Right cardiac atrium (tissue), 5 donors: ENCODE results near the gene SEMA3B. TPM values are rescaled to one million over a fixed set of nuclear protein-coding genes. Genes with fewer than 3 reads are reported as not detected.
A peak's percentile ranks its signal among the peaks of the same experiment; 100 is the strongest.

Source experiments
- ATAC-seq, 2 donors: fragments of 200-7000 bp; cut with Tn5 transposase; one replicate each; pipeline versions ENCODE4 v1.8.0 to v1.9.1; 2020; ENCODE audit warnings: moderate library complexity in 2 of 2, mild to moderate bottlenecking in 1 of 2
- DNase-seq, 3 donors: peaks; one replicate each; pipeline ENCODE4 v3.0.0-alpha.2; 2020
- H3K27ac ChIP-seq: one replicate; pipeline ENCODE4 v1.5.1; 2013; ENCODE audit warnings: mild to moderate bottlenecking, low read length, control low read depth, moderate library complexity
- H3K27me3 ChIP-seq: one replicate; pipeline ENCODE4 v1.6.1; 2013; ENCODE audit not compliant: control insufficient read depth, insufficient read depth
- H3K4me1 ChIP-seq: one replicate; pipeline ENCODE4 v1.6.1; 2013; ENCODE audit warnings: low read length; ENCODE audit not compliant: control insufficient read depth, insufficient read depth
- H3K4me3 ChIP-seq: one replicate; pipeline ENCODE4 v1.5.1; 2013; ENCODE audit warnings: low read length, control low read depth
- H3K9me3 ChIP-seq: one replicate; pipeline ENCODE4 v1.6.1; 2013; ENCODE audit warnings: low read length; ENCODE audit not compliant: control insufficient read depth
- WGBS: extraction: QIAGEN DNeasy Blood & Tissue Kit; methylation state at CpG from one replicate; pipeline ENCODE4 v1.1.7; 2013; 5-methylcytosine and 5-hydroxymethylcytosine counted together
- intact Hi-C, 4 donors: fragments of 100-400 bp; cut with DNase I; formaldehyde crosslinking; loops; one replicate each; pipeline versions ENCODE4 v1.11.0 to v1.14.0; 2022 to 2023
- polyA plus RNA-seq: library from polyadenylated mRNA; stranded (reverse); fragments of 200-250 nt; gene quantifications from one replicate; pipeline ENCODE4 v1.2.3, GENCODE V29; 2013
- total RNA-seq, 4 donors: library from RNA; stranded (reverse); fragmentation: NEBNext Ultra II Directional; extraction: Animal tissue kit (Norgen Biotek cat#: 25700); gene quantifications; one replicate each; pipeline ENCODE4 v1.2.1, GENCODE V29; 2021
- donor health status: healthy with polysubstance abuse.
- donor health status: DM: no; HTN: yes; CAD: no.
- donor health status: DM: no; HTN: no; CAD: no.
- donor health status: DM: no; HTN: yes; CAD: no; lungs with severe emphysema.
- donor health status: DM: yes; HTN: yes; CAD: no.

The SEMA3B gene
- total and polyA plus RNA-seq, 5 donors, result 19.2 to 35.7 (median 33.0) TPM

DNA sequence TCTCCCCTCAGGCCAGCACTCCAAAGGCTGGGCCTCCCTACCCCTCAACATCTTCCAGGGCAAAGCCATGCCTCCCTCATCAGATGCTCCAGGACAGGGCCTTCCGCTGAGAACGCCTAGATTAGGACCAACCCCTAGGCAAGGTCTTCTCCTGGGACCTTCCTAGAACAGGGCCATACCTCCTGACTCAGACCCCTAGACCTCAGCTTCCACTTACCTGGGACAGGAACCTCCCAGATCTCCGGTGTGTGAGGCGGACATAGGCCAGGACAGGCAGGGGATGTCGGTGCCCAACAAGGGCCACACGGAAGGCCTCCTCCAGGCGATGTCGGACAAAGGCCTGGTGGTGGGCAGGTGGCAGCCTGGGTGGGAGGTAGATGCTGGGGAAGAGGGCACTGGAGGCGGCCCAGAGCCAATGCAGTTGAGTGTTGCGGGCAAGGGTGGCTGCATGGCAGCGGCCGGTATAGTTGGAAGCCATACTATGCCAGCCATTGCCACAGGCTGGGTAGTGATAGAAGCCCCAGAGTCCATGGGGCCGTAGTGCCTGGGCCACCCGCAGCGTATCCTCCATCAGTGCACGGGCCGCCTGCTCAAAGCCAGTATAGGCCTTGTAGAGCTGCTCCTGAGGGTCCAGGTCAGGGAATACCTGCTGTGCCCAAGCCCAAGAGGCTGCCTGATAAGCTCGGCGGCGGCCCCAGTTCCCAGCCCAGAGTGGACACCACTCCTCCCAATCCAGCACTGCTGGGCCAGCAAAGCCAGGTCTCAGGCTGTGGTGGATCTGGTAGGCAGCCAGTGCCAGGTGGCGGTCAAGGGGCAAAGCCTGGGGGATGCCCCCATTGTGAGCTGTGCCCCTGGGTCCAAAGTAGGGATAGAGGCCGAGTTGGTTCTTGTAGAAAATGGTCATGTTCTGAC, 25.8 kb downstream of the SEMA3B start:
- Histone ChIP-seq H3K4me1 (peaks cover 10% of the 10 kb centered on the region), H3K9me3 (no peaks in the 10 kb centered on the region), H3K4me3 (no peak overlapping the region), H3K27me3 (no peaks in the 10 kb centered on the region), H3K27ac (no peak overlapping the region)
- WGBS, result 90% methylated on average over 22 of the region's 22 CpGs
- ATAC-seq, result no peak
- peak in 1 of 3 donors; percentile 64 for DNase-seq
- intact Hi-C loops, result no loop called here

DNA sequence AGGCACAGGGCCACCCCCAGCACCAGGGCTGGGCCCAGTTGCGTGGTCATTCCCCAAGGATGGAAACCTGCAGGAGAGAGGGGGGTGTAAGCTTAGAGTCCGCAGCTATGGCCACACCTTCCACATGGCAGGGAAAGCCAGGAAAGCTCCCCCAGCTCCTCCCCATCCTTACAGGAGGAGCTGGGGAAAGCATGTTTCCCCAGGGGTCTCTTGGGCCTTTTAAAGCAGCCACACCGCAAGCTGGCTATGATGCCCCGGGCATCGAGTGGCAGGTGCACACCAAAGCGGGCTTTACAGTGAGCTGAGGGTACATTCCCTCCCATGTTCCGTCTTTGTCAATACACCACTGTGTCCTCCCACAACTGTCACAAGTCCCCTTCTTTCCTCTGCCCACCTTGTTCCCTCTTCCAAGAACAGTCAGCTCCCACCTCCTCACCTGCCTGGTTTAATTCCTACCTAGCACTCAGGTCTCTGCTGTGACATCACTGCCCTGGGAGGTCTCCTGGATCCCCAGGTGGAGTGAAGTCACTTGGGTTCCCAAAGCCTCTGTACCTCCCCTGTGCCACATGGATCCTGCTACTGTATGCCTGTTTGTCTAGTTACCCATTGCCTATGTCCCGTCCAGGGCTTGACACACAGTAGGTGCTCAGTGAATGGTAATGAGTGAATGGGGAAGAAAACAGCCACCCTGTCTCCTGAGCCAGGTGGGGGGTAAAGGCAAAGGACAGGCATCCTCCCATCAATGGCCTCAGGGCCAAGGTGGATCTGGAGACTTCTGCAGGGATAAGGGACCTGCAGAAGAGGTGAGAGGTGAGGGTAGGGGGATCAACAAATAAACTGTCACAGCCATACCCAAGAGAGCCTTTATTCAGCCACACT, 26.8 kb downstream of the SEMA3B start:
- Histone ChIP-seq H3K4me3 (no peak overlapping the region), H3K27ac (no peak overlapping the region), H3K9me3 (no peaks in the 10 kb centered on the region), H3K4me1 (peaks cover 16% of the 10 kb centered on the region), H3K27me3 (no peaks in the 10 kb centered on the region)
- intact Hi-C loops, result no loop called here
- DNase-seq (no peak), ATAC-seq (no peak)
- WGBS, result 81% methylated on average over 8 of the region's 8 CpGs

DNA sequence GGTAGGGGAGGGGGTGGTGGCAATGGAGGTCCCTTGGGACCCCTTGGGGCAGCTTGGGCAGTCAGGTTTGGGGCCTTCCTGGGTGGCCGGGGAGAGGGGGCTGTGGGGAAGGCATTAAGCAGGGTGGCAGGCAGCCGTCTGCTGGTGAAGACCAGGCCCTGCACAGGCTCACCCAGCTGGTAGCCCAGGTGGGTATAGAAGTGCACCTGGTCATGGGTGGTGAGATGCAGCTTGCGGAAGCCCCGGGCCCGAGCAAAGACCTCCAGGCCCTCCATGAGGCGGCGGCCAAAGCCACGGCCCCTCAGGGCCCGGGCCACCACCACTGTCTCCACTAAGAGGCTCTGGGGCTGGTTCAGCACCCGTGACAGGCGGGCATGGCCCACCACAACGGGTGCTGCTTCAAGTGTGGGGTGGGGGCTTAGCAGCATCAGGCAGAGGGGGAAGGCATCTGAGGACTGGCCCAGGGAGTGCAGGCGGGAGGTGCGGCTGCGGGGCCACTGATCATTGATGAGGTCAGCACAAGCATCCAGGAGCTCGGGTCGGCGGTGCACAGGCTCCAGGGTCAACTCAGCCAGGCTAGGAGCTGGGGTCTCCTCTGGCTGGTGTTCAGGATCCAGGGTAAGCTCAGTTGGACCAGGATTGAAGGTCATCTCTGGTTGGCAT, 27.9 kb downstream of the SEMA3B start:
- Histone ChIP-seq H3K4me3 (no peak overlapping the region), H3K27ac (no peak overlapping the region), H3K9me3 (no peaks in the 10 kb centered on the region), H3K27me3 (no peaks in the 10 kb centered on the region), H3K4me1 (peaks cover 13% of the 10 kb centered on the region)
- intact Hi-C loops, result no loop called here
- 94% methylated on average over 18 of the region's 18 CpGs for WGBS
- DNase-seq (peak in 1 of 3 donors; percentile 68), ATAC-seq (no peak)

DNA sequence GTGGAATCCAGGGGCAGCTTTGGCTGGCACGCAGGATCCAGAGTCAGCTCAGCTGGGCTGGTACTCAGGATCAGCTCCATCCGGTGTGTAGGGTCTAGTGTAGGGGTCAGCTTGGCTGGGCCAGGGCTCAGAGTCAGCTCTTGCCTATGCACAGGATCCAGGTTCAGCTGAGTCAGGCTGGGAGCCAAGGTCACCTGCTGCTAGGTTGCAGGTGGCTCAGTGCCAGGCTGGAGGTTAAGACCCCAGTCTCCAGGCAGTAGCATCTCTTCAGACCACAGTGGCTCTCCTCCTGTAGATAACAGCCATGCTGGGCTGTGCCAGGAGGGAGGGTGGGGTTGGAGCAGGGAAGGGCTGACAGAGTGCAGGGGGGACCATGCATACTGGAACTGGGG, 28.4 kb downstream of the SEMA3B start:
- H3K9me3 ChIP-seq, result no peaks in the 10 kb centered on the region
- WGBS, result 91% methylated on average over 2 of the region's 2 CpGs
- DNase-seq (peak in 1 of 3 donors; percentile 64), ATAC-seq (no peak)
- peaks cover 13% of the 10 kb centered on the region for H3K4me1 ChIP-seq
- no peaks in the 10 kb centered on the region for H3K27me3 ChIP-seq
- H3K27ac ChIP-seq, result no peak overlapping the region
- intact Hi-C loops, result no loop called here
- H3K4me3 ChIP-seq, result no peak overlapping the region

DNA sequence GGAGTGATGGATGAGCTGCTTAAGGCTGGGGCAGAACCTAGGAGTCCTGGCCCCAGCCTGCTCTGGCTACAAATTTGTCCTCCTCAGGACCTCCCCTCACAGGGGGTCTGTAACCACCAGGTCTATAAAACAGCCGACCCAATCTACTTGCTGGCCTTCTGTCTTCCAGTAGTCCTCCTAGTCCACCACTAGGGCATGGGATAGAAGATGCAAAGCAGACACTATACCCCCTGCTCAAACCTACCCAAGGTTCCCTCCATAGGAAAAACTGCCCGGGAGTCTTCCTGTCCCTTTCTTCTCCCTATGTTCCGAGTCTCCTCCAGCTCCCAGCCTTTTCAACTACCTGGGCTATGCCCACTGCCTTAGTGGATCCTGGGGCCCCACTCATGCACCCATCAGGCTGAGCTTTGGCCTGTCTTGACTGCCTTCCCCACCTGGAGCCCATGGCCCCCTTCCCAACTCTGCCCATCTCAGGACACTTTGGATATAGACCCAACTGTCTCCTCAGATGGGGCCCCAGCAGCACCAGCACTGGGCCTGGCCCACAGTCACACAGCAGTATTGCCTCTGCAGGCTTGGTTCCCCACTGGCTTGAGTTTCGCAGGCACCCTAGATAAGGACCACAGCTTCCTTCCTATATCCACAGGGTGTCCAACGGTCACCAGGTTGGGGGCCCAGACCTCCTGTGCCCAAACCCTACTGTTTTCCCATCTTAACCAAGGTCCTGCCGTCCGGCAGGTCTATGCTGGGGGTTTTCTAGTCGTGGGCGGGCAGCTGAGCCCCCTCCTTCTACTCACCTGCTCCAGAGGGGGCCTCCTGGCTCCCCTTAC, 29.2 kb downstream of the SEMA3B start:
- Histone ChIP-seq H3K9me3 (no peaks in the 10 kb centered on the region), H3K27ac (no peak overlapping the region), H3K4me3 (peak overlapping the region; percentile 38), H3K4me1 (peaks cover 10% of the 10 kb centered on the region), H3K27me3 (no peaks in the 10 kb centered on the region)
- no peak for ATAC-seq
- 40% methylated on average over 9 of the region's 9 CpGs for WGBS
- intact Hi-C loops, result no loop called here
- peak in 1 of 3 donors; percentile 69 for DNase-seq

DNA sequence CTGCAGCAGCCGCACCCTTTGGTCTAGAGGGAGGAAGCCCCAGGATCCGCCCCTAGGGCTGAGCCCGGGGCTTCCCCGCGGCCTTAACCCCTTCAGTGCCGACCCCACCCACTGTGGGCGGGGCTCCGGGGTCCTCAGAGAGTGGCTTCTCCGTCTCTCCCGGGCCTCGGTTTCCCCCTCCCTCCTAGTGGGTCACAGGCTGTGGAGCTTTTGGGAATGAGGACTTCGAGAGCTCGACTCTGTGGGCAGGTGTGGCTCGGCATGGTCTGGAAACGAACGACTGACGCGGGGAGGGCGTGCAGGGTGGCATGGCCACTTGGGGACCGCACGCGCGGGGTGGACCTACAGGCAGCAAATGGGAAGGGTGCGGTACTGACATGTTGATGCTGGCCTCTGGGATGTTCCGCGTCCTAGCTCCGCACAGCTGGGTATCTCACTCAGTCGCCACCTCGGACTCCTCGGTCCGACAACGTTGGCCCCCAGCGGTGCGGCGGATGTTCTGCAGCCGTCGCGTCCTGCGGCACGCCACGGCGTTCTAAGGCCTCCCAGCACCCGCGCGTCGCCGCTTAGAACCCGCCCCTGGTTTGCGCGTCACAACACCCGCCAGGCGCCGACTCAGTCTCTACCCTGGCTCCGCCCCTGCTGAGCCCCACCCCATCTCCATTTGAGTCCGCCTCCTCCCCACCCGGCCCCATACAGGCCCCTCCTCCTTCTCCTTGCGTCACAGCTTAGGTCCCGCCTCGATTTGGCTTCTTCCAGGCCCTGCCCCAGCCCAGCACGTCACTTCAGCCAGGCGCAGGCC, 30.1 kb downstream of the SEMA3B start, which contains the start of the genes HYAL3 and NAA80:
TSS of gene HYAL3 (minus strand) at position 570 of the 802 bp plus-strand sequence. CDS start 3,803 bp downstream, outside the sequence.
TSS of gene NAA80 (minus strand) at position 570 of the 802 bp plus-strand sequence. CDS start 1,942 bp downstream, outside the sequence.
- WGBS, result under 1% methylated on average over 61 of the region's 61 CpGs
- Histone ChIP-seq H3K4me3 (peak within 1 kb of the TSS; percentile 38), H3K27me3 (no peaks in the 10 kb centered on the region), H3K4me1 (peaks cover 10% of the 10 kb centered on the region), H3K9me3 (no peaks in the 10 kb centered on the region), H3K27ac (peak within 1 kb of the TSS; percentile 91)
- intact Hi-C loops, result no loop called here
- ATAC-seq (peak; percentile 86 to 92), DNase-seq (peak; percentile 99 to 100 (median 100))

DNA sequence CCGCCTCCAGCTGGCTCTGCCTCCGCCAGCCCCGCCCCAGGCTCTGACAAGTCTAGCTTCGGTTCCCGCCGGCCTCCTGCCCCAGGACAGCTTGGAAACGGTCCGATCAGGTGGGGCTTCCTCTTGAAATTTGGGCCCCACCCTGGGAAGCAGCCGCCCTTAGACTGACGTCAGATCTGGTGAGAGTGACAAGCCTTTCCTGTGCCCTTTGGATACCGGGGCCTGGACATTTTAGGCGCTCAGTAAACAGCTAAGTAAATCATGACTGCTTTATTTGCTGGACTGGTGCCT, 30.6 kb downstream of the SEMA3B start:
- no peaks in the 10 kb centered on the region for H3K27me3 ChIP-seq
- H3K9me3 ChIP-seq, result no peaks in the 10 kb centered on the region
- H3K27ac ChIP-seq, result peak overlapping the region; percentile 91
- intact Hi-C loops, result no loop called here
- ATAC-seq, result no peak
- DNase-seq, result no peak
- WGBS, result 0% methylated on average over 12 of the region's 12 CpGs
- peaks cover 10% of the 10 kb centered on the region for H3K4me1 ChIP-seq
- peak overlapping the region; percentile 30 for H3K4me3 ChIP-seq

DNA sequence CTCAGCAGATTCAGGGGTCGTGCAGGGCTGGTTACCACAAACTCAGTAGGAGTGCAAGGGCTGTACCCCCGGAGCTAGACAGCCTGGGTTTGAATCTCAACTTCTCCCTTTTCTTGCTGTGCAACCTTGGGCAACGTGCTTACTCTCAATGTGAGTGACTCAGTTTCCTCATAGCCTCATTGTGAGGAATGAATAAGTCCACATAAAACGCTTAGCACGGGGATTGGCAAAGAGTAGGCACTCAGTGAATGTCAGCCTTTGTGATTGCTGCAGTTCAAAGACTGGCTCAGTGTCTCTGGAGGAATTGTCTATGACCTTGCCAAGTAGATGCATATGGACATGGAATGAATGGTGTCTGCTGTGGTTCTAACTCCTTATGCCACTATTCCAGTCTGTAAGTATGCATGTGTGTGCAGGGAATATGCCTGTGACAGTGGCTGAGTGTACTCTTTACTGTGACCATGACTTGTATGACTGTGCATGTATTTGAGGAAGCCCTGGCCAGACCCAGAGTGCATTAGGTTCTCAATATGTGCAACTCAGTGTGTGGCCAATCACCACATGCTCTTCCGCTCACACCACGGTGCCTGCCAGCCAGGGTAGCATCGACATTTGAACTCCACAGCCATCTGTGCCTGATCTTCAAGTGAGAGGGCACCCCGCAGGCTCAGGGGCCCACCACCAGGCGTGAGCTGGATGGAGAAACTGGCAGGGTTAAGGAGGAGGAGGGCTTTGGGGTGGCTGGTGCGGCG, 31.2 kb downstream of the SEMA3B start:
- intact Hi-C loops, result no loop called here

DNA sequence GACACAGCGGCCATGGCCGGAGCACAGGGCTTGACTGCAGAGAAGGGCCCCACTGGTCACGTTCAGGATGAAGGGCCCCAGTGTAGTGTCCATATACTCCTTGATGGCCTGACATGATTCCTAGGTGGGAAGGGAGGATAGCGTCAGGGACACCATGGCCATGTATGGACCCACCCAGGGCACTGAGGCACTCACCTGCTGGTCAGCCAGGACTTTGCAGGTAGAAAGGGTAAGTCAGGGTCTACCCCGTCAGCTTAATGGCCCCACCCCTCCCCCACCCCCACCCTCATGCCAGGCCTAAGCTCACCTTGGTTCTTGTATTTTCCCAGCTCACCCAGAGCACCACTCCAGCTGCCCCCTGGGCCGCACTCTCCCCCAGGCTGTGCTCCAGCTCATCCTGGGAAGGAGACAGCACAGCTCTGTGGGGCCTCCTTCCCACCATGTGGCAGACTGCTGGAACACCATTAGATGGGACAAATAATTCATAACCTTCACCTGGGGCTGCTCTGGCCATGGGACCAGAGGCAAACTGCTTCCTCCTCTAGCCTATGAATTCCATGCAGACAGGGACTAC, 31.8 kb downstream of the SEMA3B start:
- WGBS, result 82% methylated on average over 6 of the region's 6 CpGs
- H3K27ac ChIP-seq, result peak overlapping the region; percentile 91
- intact Hi-C loops, result no loop called here
- no peaks in the 10 kb centered on the region for H3K9me3 ChIP-seq
- DNase-seq (no peak), ATAC-seq (no peak)
- no peak overlapping the region for H3K4me3 ChIP-seq
- no peaks in the 10 kb centered on the region for H3K27me3 ChIP-seq
- H3K4me1 ChIP-seq, result peaks cover 10% of the 10 kb centered on the region

More for the DNA sequence above, 31.2 kb downstream of the SEMA3B start:
- Histone ChIP-seq H3K9me3 (no peaks in the 10 kb centered on the region), H3K4me3 (peak overlapping the region; percentile 30), H3K4me1 (peaks cover 10% of the 10 kb centered on the region), H3K27me3 (no peaks in the 10 kb centered on the region), H3K27ac (peak overlapping the region; percentile 91)
- WGBS, result 44% methylated on average over 12 of the region's 12 CpGs
- no peak for ATAC-seq
- peak in 2 of 3 donors; percentile 70 to 74 for DNase-seq
